SU-DHL-6 (cell line): ENCODE results near the gene CHRNA4.

Experiments
- H2AFZ ChIP-seq: fragments of 200-600 bp; sonication (generic); 2 replicates; pipeline ENCODE4 v1.6.1; 2014; ENCODE audit warnings: low read depth, mild to moderate bottlenecking, moderate library complexity, mixed read lengths, antibody characterized with exemption, low read length; ENCODE audit not compliant: severe bottlenecking
- H3F3A ChIP-seq: fragments of 200-600 bp; shearing (Covaris generic); 2 replicates; pipeline ENCODE4 v1.6.0; 2016; ENCODE audit warnings: antibody characterized with exemption, mild to moderate bottlenecking; ENCODE audit not compliant: insufficient read depth
- H3K27ac ChIP-seq: fragments of 200-600 bp; sonication (generic); 2 replicates; pipeline ENCODE4 v1.5.1; 2016; ENCODE audit warnings: low read depth, mild to moderate bottlenecking, low read length, moderate library complexity, mixed read lengths
- H3K27me3 ChIP-seq: fragments of 200-600 bp; sonication (generic), shearing (Covaris generic); 2 replicates; pipeline ENCODE4 v1.6.0; 2014; ENCODE audit warnings: mild to moderate bottlenecking, low read length
- H3K36me3 ChIP-seq: fragments of 200-600 bp; sonication (generic); 2 replicates; pipeline ENCODE4 v1.6.1; 2014; ENCODE audit warnings: mild to moderate bottlenecking, low read length, mixed read lengths
- H3K4me2 ChIP-seq: fragments of 300-600, 200-600 bp; shearing (Covaris generic), sonication (generic); 2 replicates; pipeline ENCODE4 v1.6.0; 2014; ENCODE audit warnings: low read length, low read depth, mild to moderate bottlenecking; ENCODE audit not compliant: poor library complexity, severe bottlenecking
- H3K4me3 ChIP-seq: fragments of 200-600 bp; sonication (generic); 2 replicates; pipeline ENCODE4 v1.5.1; 2014; ENCODE audit warnings: antibody characterized with exemption, low read length, mild to moderate bottlenecking, mixed read lengths; ENCODE audit not compliant: insufficient read depth, poor library complexity, severe bottlenecking
- H3K79me2 ChIP-seq: fragments of 200-600 bp; sonication (generic); 2 replicates; pipeline ENCODE4 v1.6.1; 2014; ENCODE audit warnings: mild to moderate bottlenecking, low read length, moderate library complexity; ENCODE audit not compliant: insufficient read depth
- H3K9ac ChIP-seq: fragments of 200-600 bp; sonication (generic); 2 replicates; pipeline ENCODE4 v1.7.0; 2014; ENCODE audit warnings: mild to moderate bottlenecking, low read length
- H3K9me2 ChIP-seq: fragments of 200-600 bp; sonication (generic); replicated peaks from 2 replicates; pipeline ENCODE4 v1.6.1; 2014; ENCODE audit warnings: low read length; ENCODE audit not compliant: insufficient read depth
- H3K9me3 ChIP-seq: fragments of 200-600 bp; sonication (generic); 2 replicates; pipeline ENCODE4 v1.6.1; 2014; ENCODE audit warnings: low read length, mixed read lengths; ENCODE audit not compliant: insufficient read depth
- H4K20me1 ChIP-seq: fragments of 200-600 bp; sonication (generic); 2 replicates; pipeline ENCODE4 v1.6.1; 2014; ENCODE audit warnings: low read depth, mild to moderate bottlenecking, antibody characterized with exemption, low read length, moderate library complexity, mixed read lengths
- CTCF ChIP-seq: fragments of 200-600 bp; sonication (generic); IDR thresholded peaks from one replicate; pipeline ENCODE4 v1.5.1; 2017; ENCODE audit warnings: antibody characterized with exemption, mild to moderate bottlenecking, low read length, moderate library complexity; ENCODE audit not compliant: insufficient read depth, poor library complexity, severe bottlenecking
- EZH2phosphoT487 ChIP-seq: fragments of 200-600 bp; sonication (generic), shearing (Covaris generic); conservative IDR thresholded peaks from 2 replicates; pipeline ENCODE4 v1.6.1; 2018; ENCODE audit warnings: mild to moderate bottlenecking, antibody characterized with exemption, low read length, moderate library complexity, mixed read lengths

Gene CHRNA4

GRCh38 chr20:63318391-63319163, 42.6 kb downstream of the CHRNA4 start:
- Histone ChIP-seq H3K9me2 (no peaks in the 10 kb centered on the region), H3K36me3 (no peaks in the 10 kb centered on the region), H3K4me2 (no peak overlapping the region), H3K27me3 (no peaks in the 10 kb centered on the region), H3K79me2 (no peaks in the 10 kb centered on the region), H4K20me1 (no peaks in the 10 kb centered on the region), H3F3A (no peaks in the 10 kb centered on the region), H3K4me3 (no peak overlapping the region), H3K9me3 (no peaks in the 10 kb centered on the region), H3K9ac (no peak overlapping the region), H2AFZ (no peak overlapping the region), H3K27ac (no peak overlapping the region)
- no peak for TF ChIP-seq EZH2phosphoT487
- TF ChIP-seq CTCF = no peak

DNA sequence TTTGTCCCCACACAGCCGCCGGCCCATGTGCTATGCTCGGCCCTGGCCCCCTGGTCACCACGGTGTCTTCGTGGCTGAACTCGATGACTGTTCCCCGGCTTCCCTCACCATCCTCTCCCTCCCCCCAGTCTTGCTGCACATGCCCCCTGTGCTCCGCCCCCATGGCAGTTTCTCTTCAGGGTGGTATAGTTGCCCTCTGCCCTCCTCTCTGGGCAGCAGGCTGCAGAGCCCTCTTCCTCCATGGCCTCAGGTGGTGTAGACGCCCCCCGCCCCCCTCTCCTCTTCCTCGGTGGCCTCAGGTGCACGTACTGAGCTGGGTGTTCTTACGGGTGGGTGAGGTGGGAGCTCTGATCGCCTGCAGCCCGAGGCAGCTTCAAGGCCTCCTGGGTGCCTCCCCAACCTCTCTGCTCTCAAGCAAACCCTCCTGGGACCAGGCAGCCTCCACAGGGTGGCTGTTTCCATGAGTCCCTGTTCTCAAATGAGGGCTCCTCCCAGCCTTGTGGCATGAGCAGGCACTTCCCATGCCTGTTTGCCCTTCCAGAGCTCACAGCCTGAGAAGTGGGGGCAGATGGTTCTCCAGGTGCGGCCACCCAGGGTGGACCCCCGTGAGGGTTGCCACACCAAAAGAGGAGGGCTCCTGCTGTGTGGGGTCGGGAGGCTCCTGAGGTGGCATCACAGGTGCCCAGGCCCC, 43.4 kb downstream of the CHRNA4 start:
- TF ChIP-seq EZH2phosphoT487 (no peak), CTCF (no peak)
- Histone ChIP-seq H3K9me2 (no peaks in the 10 kb centered on the region), H3K9ac (no peak overlapping the region), H3K9me3 (no peaks in the 10 kb centered on the region), H3K79me2 (no peaks in the 10 kb centered on the region), H3F3A (no peaks in the 10 kb centered on the region), H4K20me1 (no peaks in the 10 kb centered on the region), H3K4me2 (no peak overlapping the region), H3K36me3 (no peaks in the 10 kb centered on the region), H3K27ac (no peak overlapping the region), H2AFZ (no peak overlapping the region), H3K27me3 (no peaks in the 10 kb centered on the region), H3K4me3 (no peak overlapping the region)

- H3K27ac ChIP-seq = no peak overlapping the region
- no peak overlapping the region for H3K4me2 ChIP-seq
- H4K20me1 ChIP-seq = no peaks in the 10 kb centered on the region
- H3K4me3 ChIP-seq = no peak overlapping the region
- H3K9ac ChIP-seq = no peak overlapping the region
- H3F3A ChIP-seq = no peaks in the 10 kb centered on the region
- H3K36me3 ChIP-seq = no peaks in the 10 kb centered on the region
- no peaks in the 10 kb centered on the region for H3K9me3 ChIP-seq
- H3K27me3 ChIP-seq = no peaks in the 10 kb centered on the region
- no peaks in the 10 kb centered on the region for H3K9me2 ChIP-seq
- no peak for TF ChIP-seq EZH2phosphoT487
- TF ChIP-seq CTCF = no peak
- H2AFZ ChIP-seq = no peak overlapping the region
- no peaks in the 10 kb centered on the region for H3K79me2 ChIP-seq
Observed at GRCh38 chr20:63317061-63317460, 44.1 kb downstream of the CHRNA4 start.
